Testis (tissue), 3 donors: Measurements from ENCODE around the gene RALGAPA1. TPM values are rescaled to one million over a fixed set of nuclear protein-coding genes. Genes with fewer than 3 reads are reported as not detected.

Source experiments
- DNase-seq: peaks from one replicate; pipeline ENCODE4 v3.0.0-alpha.2; 2019
- H3K27ac ChIP-seq, 2 donors: fragments of 200-600 bp; sonication (generic); one replicate each; pipeline ENCODE4 v1.5.1; 2019
- H3K27me3 ChIP-seq: fragments of 200-600 bp; sonication (generic); one replicate; pipeline ENCODE4 v1.5.1; 2019
- H3K36me3 ChIP-seq: fragments of 200-600 bp; sonication (generic); one replicate; pipeline ENCODE4 v1.5.1; 2017; ENCODE audit warnings: low read depth; ENCODE audit errors: missing control alignments
- H3K4me1 ChIP-seq: fragments of 200-600 bp; sonication (generic); one replicate; pipeline ENCODE4 v1.5.1; 2019
- H3K4me3 ChIP-seq, 2 donors: fragments of 200-600 bp; sonication (generic); one replicate each; pipeline ENCODE4 v1.5.1; 2017 to 2019
- H3K9me3 ChIP-seq: fragments of 200-600 bp; sonication (generic); one replicate; pipeline ENCODE4 v1.5.1; 2017
- CTCF ChIP-seq, 3 experiments: fragments of 450-650 bp in 2 of 3; fragments of 200-600 bp in 1 of 3; sonication (generic) in 1 of 3; IDR thresholded peaks; one replicate each; pipeline ENCODE4 v1.5.1; 2016 to 2019; ENCODE audit warnings: antibody characterized with exemption in 3 of 3, mild to moderate bottlenecking in 2 of 3, moderate library complexity in 1 of 3
- POLR2A ChIP-seq: fragments of 450-650 bp; IDR thresholded peaks from one replicate; pipeline ENCODE4 v1.6.1; 2017; ENCODE audit warnings: antibody characterized with exemption, mild to moderate bottlenecking, moderate library complexity
- WGBS, 2 donors: methylation state at CpG; one replicate each; pipeline ENCODE4 v1.1.5; 2018; 5-methylcytosine and 5-hydroxymethylcytosine counted together
- intact Hi-C: fragments of 100-400 bp; cut with DNase I; formaldehyde crosslinking; loops from one replicate; pipeline ENCODE4 v1.15.1; 2023; ENCODE audit warnings: low total_unique reads
- polyA plus RNA-seq: library from polyadenylated mRNA; stranded (reverse); fragments of 350-450 nt; fragmentation: Illumina TruSeq; extraction: RNeasy Lipid Tissue Mini Kit (QIAGEN cat#74804); gene quantifications from one replicate; pipeline ENCODE4 v1.2.3, GENCODE V29; 2014; ENCODE audit warnings: low read depth, low replicate concordance; ENCODE audit not compliant: insufficient read depth
- total RNA-seq, 2 donors: library from RNA; depleted of rRNA; stranded (reverse); fragments of >200 nt; gene quantifications; one replicate each; pipeline ENCODE4 v1.2.3, GENCODE V29; 2016

Gene RALGAPA1
- total and polyA plus RNA-seq, 3 donors from 2014 or later, result 25.6 to 111 (median 75.1) TPM

GRCh38 chr14:35809597-35809996 lies 502 bp upstream of the RALGAPA1 start:
- Histone ChIP-seq H3K4me1 (peaks cover 8% of the 10 kb centered on the region), H3K4me3 (peak overlapping the region; percentile 73 to 90), H3K36me3 (no peaks in the 10 kb centered on the region), H3K27me3 (no peaks in the 10 kb centered on the region), H3K27ac (peak overlapping the region; percentile 93 to 95), H3K9me3 (no peaks in the 10 kb centered on the region)
- 19 to 23% methylated on average over 2 of the region's 2 CpGs for WGBS, 2 donors
- intact Hi-C loops, result no loop called here
- no peak for TF ChIP-seq POLR2A
- TF ChIP-seq CTCF (IDR thresholded peaks at IDR 0.05), result no peak
- no peak for DNase-seq

GRCh38 chr14:35808076-35808637 lies 938 bp downstream of the RALGAPA1 start:
- peak; percentile 59 for DNase-seq
- Histone ChIP-seq H3K27me3 (no peaks in the 10 kb centered on the region), H3K27ac (peak overlapping the region; percentile 93 to 95), H3K36me3 (no peaks in the 10 kb centered on the region), H3K4me3 (peak overlapping the region; percentile 73 to 90), H3K9me3 (no peaks in the 10 kb centered on the region), H3K4me1 (peaks cover 8% of the 10 kb centered on the region)
- no peak for TF ChIP-seq POLR2A
- no peak for TF ChIP-seq CTCF (IDR thresholded peaks at IDR 0.05)
- 1 to 2% methylated on average over 11 of the region's 11 CpGs for whole genome bisulfite sequencing, 2 donors
- intact Hi-C loops, result no loop called here

GRCh38 chr14:35807131-35807961 lies 1.7 kb downstream of the RALGAPA1 start:
- no peak overlapping the region for H3K4me3 ChIP-seq
- TF ChIP-seq POLR2A (no peak), CTCF (IDR thresholded peaks at IDR 0.05) (no peak)
- no peaks in the 10 kb centered on the region for H3K27me3 ChIP-seq
- no peak for DNase-seq
- peaks cover 8% of the 10 kb centered on the region for H3K4me1 ChIP-seq
- H3K27ac ChIP-seq, result no peak overlapping the region
- intact Hi-C loops, result no loop called here
- no peaks in the 10 kb centered on the region for H3K9me3 ChIP-seq
- 51 to 54% methylated on average over 8 of the region's 8 CpGs for WGBS, 2 donors
- no peaks in the 10 kb centered on the region for H3K36me3 ChIP-seq

- 83 to 89% methylated on average over 2 of the region's 2 CpGs for WGBS, 2 donors
- DNase-seq, result no peak
- intact Hi-C loops, result no loop called here
- Histone ChIP-seq H3K27ac (no peak overlapping the region), H3K27me3 (no peaks in the 10 kb centered on the region), H3K4me1 (peaks cover 8% of the 10 kb centered on the region), H3K4me3 (no peak overlapping the region), H3K36me3 (no peaks in the 10 kb centered on the region), H3K9me3 (no peaks in the 10 kb centered on the region)
- TF ChIP-seq POLR2A (no peak), CTCF (IDR thresholded peaks at IDR 0.05) (no peak)
These were observed 2.8 kb downstream of the RALGAPA1 start for GRCh38 chr14:35806006-35806907.
